Muscle layer of duodenum (tissue), 2 donors: ENCODE measurements around the gene LRRC73.

Experiments
- H3K27ac ChIP-seq: one replicate; pipeline ENCODE4 v1.7.0; 2013; ENCODE audit warnings: mild to moderate bottlenecking, low read length
- H3K27me3 ChIP-seq: one replicate; pipeline ENCODE4 v1.7.0; 2013; ENCODE audit warnings: low read depth, mild to moderate bottlenecking, control low read depth, low read length
- H3K36me3 ChIP-seq, 2 donors: one replicate each; pipeline ENCODE4 v1.7.0; 2013; ENCODE audit warnings: low read length in 2 of 2, control low read depth in 1 of 2, mild to moderate bottlenecking in 1 of 2; ENCODE audit not compliant: insufficient read depth in 2 of 2, control insufficient read depth in 1 of 2
- H3K4me1 ChIP-seq, 2 donors: one replicate each; pipeline ENCODE4 v1.7.0; 2013; ENCODE audit warnings: low read length in 2 of 2, mild to moderate bottlenecking in 2 of 2, control low read depth in 1 of 2, moderate library complexity in 1 of 2; ENCODE audit not compliant: insufficient read depth in 2 of 2, control insufficient read depth in 1 of 2
- H3K4me3 ChIP-seq, 2 donors: one replicate each; pipeline ENCODE4 v1.7.0; 2013; ENCODE audit warnings: low read length in 2 of 2, low read depth in 1 of 2, mild to moderate bottlenecking in 1 of 2
- H3K9me3 ChIP-seq, 2 donors: one replicate each; pipeline ENCODE4 v1.7.0; 2013; ENCODE audit warnings: low read length in 2 of 2, control low read depth in 1 of 2, mild to moderate bottlenecking in 1 of 2; ENCODE audit not compliant: control insufficient read depth in 1 of 2
- donor health status: healthy.

LRRC73 gene

GRCh38 chr6:43509142-43509983 is 783 bp downstream of the LRRC73 start:
- Histone ChIP-seq H3K9me3 (no peaks in the 10 kb centered on the region), H3K4me3 (peak overlapping the region; percentile 39 to 73), H3K27me3 (peaks cover 11% of the 10 kb centered on the region), H3K4me1 (peaks cover 2 to 14% of the 10 kb centered on the region in 2 donors), H3K36me3 (peaks cover 30 to 45% of the 10 kb centered on the region in 2 donors), H3K27ac (no peak overlapping the region)

GRCh38 chr6:43508481-43509141 is 1.5 kb downstream of the LRRC73 start:
- no peak overlapping the region for H3K4me3 ChIP-seq
- H3K36me3 ChIP-seq: peaks cover 29 to 47% of the 10 kb centered on the region in 2 donors
- no peak overlapping the region for H3K27ac ChIP-seq

DNA sequence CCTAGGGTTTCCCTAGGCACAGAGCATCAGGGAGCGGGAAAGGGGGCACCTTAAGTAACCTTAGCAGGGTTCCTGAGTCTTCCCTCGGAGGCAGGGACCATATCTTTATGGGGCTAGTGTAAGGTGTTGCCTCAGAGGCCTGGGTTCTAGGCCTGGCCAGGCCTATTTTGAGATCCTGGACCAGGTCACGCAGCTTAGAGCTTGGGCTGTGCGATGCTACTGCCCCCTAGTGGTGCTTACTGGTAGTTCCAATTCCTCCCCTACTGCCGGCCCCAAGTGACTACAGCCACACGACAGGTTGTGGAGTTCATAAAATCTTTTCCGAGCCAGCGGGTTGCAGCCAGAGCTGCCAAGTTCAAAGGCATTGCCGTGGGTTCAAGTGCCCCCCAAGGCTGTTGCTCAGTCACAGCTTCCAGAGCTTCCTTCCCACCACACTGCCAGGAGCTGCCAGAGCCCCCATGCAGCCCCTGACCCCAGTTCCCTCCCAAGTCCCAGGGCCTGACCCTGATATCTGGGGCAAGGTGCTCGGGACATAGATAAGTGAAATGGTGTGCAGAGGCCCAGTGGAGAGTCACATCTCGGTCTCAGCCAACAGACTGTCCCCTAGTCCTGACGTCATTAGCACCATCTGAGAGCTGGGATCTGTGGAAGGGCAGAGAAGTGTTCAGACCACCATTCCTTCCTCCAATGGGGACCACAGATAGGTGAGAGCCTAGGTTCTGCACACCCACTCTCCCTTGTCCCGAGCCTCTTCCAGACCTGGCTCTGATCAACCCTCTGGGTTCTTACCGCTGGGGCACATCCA is 3.3 kb downstream of the LRRC73 start:
- Histone ChIP-seq H3K27me3 (peaks cover 11% of the 10 kb centered on the region), H3K27ac (no peak overlapping the region), H3K36me3 (peaks cover 27 to 46% of the 10 kb centered on the region in 2 donors), H3K9me3 (no peaks in the 10 kb centered on the region), H3K4me1 (peaks cover 0 to 13% of the 10 kb centered on the region in 2 donors), H3K4me3 (no peak overlapping the region)

More at GRCh38 chr6:43508481-43509141, 1.5 kb downstream of the LRRC73 start:
- H3K9me3 ChIP-seq: no peaks in the 10 kb centered on the region
- peaks cover 11% of the 10 kb centered on the region for H3K27me3 ChIP-seq
- peaks cover 0 to 14% of the 10 kb centered on the region in 2 donors for H3K4me1 ChIP-seq

- H3K27me3 ChIP-seq: peaks cover 11% of the 10 kb centered on the region
- H3K36me3 ChIP-seq: peaks cover 21 to 43% of the 10 kb centered on the region in 2 donors
- H3K4me3 ChIP-seq: no peak overlapping the region
- H3K27ac ChIP-seq: no peak overlapping the region
- H3K9me3 ChIP-seq: no peaks in the 10 kb centered on the region
- H3K4me1 ChIP-seq: peaks cover 0 to 11% of the 10 kb centered on the region in 2 donors
These were observed 4.0 kb downstream of the LRRC73 start for GRCh38 chr6:43506171-43506570.

DNA sequence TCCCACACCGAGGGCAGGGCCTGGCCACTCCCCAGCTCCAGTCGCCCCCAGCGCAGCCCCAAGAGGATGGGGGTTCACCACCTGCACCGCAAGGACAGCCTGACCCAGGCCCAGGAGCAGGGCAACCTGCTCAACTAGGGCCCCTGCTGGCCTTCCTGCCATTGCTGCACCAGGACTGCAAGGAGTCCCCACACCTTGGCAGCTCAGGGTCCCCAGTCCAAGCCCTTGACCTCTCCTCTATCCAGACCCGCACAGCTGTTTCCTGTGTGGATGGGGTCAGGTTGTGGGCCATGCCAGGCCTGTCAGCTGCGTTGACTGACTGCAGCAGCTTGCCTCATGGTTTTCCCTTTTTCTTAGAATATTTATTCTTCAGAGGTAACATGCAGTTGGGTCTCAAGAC is 4.4 kb downstream of the LRRC73 start:
- Histone ChIP-seq H3K27me3 (peaks cover 11% of the 10 kb centered on the region), H3K4me1 (peaks cover 0 to 10% of the 10 kb centered on the region in 2 donors), H3K36me3 (peaks cover 22 to 47% of the 10 kb centered on the region in 2 donors), H3K4me3 (no peak overlapping the region), H3K27ac (no peak overlapping the region), H3K9me3 (no peaks in the 10 kb centered on the region)

DNA sequence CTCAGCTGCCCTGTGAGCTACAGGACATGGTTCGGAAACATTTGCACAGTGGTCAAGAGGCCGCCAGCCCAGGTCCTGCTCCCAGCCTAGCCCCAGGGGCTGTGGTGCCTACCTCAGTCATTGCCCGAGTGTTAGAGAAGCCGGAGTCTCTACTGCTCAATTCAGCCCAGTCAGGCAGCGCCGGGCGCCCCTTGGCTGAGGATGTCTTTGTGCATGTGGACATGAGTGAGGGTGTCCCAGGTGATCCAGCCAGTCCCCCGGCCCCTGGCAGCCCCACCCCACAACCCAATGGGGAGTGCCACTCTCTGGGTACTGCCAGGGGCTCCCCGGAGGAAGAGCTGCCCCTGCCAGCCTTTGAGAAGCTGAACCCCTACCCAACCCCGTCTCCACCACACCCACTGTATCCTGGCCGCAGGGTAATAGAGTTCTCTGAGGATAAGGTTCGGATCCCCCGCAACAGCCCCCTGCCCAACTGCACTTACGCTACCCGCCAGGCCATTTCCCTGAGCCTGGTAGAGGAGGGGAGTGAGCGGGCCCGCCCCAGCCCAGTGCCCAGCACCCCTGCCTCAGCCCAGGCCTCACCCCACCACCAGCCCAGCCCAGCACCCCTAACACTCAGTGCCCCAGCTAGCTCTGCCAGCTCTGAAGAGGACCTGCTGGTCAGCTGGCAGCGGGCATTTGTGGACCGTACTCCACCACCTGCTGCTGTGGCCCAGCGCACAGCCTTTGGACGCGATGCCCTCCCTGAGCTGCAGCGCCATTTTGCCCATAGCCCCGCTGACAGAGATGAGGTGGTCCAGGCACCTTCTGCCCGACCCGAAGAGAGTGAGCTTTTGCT is 5.2 kb downstream of the LRRC73 start:
- Histone ChIP-seq H3K9me3 (no peaks in the 10 kb centered on the region), H3K27me3 (peaks cover 11% of the 10 kb centered on the region), H3K4me3 (no peak overlapping the region), H3K36me3 (peaks cover 29 to 54% of the 10 kb centered on the region in 2 donors), H3K27ac (no peak overlapping the region), H3K4me1 (peaks cover 0 to 5% of the 10 kb centered on the region in 2 donors)

- Histone ChIP-seq H3K9me3 (no peaks in the 10 kb centered on the region), H3K27me3 (peaks cover 6% of the 10 kb centered on the region), H3K36me3 (peaks cover 44 to 69% of the 10 kb centered on the region in 2 donors), H3K4me3 (no peak overlapping the region), H3K4me1 (peaks cover 0 to 9% of the 10 kb centered on the region in 2 donors), H3K27ac (no peak overlapping the region)
These were observed 6.7 kb downstream of the LRRC73 start for GRCh38 chr6:43503443-43503842.

GRCh38 chr6:43502666-43503065 is 7.5 kb downstream of the LRRC73 start:
- Histone ChIP-seq H3K36me3 (peaks cover 44 to 75% of the 10 kb centered on the region in 2 donors), H3K4me3 (no peak overlapping the region), H3K9me3 (no peaks in the 10 kb centered on the region), H3K27ac (no peak overlapping the region), H3K27me3 (peaks cover under 1% of the 10 kb centered on the region), H3K4me1 (peaks cover 0 to 9% of the 10 kb centered on the region in 2 donors)

DNA sequence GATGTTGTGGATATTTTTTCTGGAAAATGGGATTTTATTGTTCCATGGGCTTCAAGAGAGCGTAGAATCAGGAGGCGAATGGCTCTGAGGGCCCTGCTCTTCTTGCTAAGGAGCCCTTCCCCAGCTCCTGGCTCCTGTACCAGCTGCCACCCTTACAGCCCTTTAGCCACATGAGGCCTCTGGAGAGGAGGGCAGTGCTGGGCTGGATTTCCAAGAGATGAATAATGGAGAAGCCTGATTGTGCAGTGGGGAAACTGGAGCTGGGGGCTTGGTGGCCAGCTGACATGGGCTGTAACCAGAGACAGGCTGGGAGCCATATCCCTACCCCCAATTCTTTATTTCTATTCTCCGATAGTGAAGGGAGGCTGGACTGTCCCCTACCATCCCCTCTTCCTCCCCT is 9.2 kb downstream of the LRRC73 start:
- Histone ChIP-seq H3K27ac (no peak overlapping the region), H3K36me3 (peaks cover 44 to 74% of the 10 kb centered on the region in 2 donors), H3K4me1 (peaks cover 3 to 13% of the 10 kb centered on the region in 2 donors), H3K4me3 (no peak overlapping the region), H3K9me3 (no peaks in the 10 kb centered on the region), H3K27me3 (no peaks in the 10 kb centered on the region)

- Histone ChIP-seq H3K9me3 (no peaks in the 10 kb centered on the region), H3K27ac (no peak overlapping the region), H3K4me1 (peaks cover 3 to 22% of the 10 kb centered on the region in 2 donors), H3K36me3 (peaks cover 41 to 57% of the 10 kb centered on the region in 2 donors), H3K27me3 (no peaks in the 10 kb centered on the region), H3K4me3 (no peak overlapping the region)
These were observed 10.9 kb downstream of the LRRC73 start for GRCh38 chr6:43499028-43499815.
